Testis (tissue), 3 donors: ENCODE measurements around the gene PAQR3. TPM values are rescaled to one million over a fixed set of nuclear protein-coding genes. Genes with fewer than 3 reads are reported as not detected.

Source experiments
- DNase-seq: peaks from one replicate; pipeline ENCODE4 v3.0.0-alpha.2; 2019
- H3K27ac ChIP-seq, 2 donors: fragments of 200-600 bp; sonication (generic); one replicate each; pipeline ENCODE4 v1.5.1; 2019
- H3K27me3 ChIP-seq: fragments of 200-600 bp; sonication (generic); one replicate; pipeline ENCODE4 v1.5.1; 2019
- H3K36me3 ChIP-seq: fragments of 200-600 bp; sonication (generic); one replicate; pipeline ENCODE4 v1.5.1; 2017; ENCODE audit warnings: low read depth; ENCODE audit errors: missing control alignments
- H3K4me1 ChIP-seq: fragments of 200-600 bp; sonication (generic); one replicate; pipeline ENCODE4 v1.5.1; 2019
- H3K4me3 ChIP-seq, 2 donors: fragments of 200-600 bp; sonication (generic); one replicate each; pipeline ENCODE4 v1.5.1; 2017 to 2019
- H3K9me3 ChIP-seq: fragments of 200-600 bp; sonication (generic); one replicate; pipeline ENCODE4 v1.5.1; 2017
- CTCF ChIP-seq, 3 experiments: fragments of 450-650 bp in 2 of 3; fragments of 200-600 bp in 1 of 3; sonication (generic) in 1 of 3; IDR thresholded peaks; one replicate each; pipeline ENCODE4 v1.5.1; 2016 to 2019; ENCODE audit warnings: antibody characterized with exemption in 3 of 3, mild to moderate bottlenecking in 2 of 3, moderate library complexity in 1 of 3
- POLR2A ChIP-seq: fragments of 450-650 bp; IDR thresholded peaks from one replicate; pipeline ENCODE4 v1.6.1; 2017; ENCODE audit warnings: antibody characterized with exemption, mild to moderate bottlenecking, moderate library complexity
- WGBS, 2 donors: methylation state at CpG; one replicate each; pipeline ENCODE4 v1.1.5; 2018; 5-methylcytosine and 5-hydroxymethylcytosine counted together
- intact Hi-C: fragments of 100-400 bp; cut with DNase I; formaldehyde crosslinking; loops from one replicate; pipeline ENCODE4 v1.15.1; 2023; ENCODE audit warnings: low total_unique reads
- polyA plus RNA-seq: library from polyadenylated mRNA; stranded (reverse); fragments of 350-450 nt; fragmentation: Illumina TruSeq; extraction: RNeasy Lipid Tissue Mini Kit (QIAGEN cat#74804); gene quantifications from one replicate; pipeline ENCODE4 v1.2.3, GENCODE V29; 2014; ENCODE audit warnings: low read depth, low replicate concordance; ENCODE audit not compliant: insufficient read depth
- small RNA-seq, 2 donors: library from RNA; depleted of rRNA; stranded (forward); fragments of <200 nt; gene quantifications; one replicate each; pipeline ENCODE3, GENCODE V24; 2016
- total RNA-seq, 2 donors: library from RNA; depleted of rRNA; stranded (reverse); fragments of >200 nt; gene quantifications; one replicate each; pipeline ENCODE4 v1.2.3, GENCODE V29; 2016

PAQR3 gene
- total and polyA plus RNA-seq, 3 donors from 2014 or later, result 53.8 to 76.6 (median 65.5) TPM

- no peak overlapping the region for H3K27ac ChIP-seq
- DNase-seq, result no peak
- no peak for TF ChIP-seq POLR2A
- TF ChIP-seq CTCF (IDR thresholded peaks at IDR 0.05), result no peak
- no peaks in the 10 kb centered on the region for H3K4me1 ChIP-seq
- no peak overlapping the region for H3K4me3 ChIP-seq
- no peaks in the 10 kb centered on the region for H3K36me3 ChIP-seq
- H3K9me3 ChIP-seq, result no peaks in the 10 kb centered on the region
- 67 to 75% methylated on average over 5 of the region's 5 CpGs for WGBS, 2 donors
- intact Hi-C loops, result loop anchor here (10.0 kb wide), 1 partner anchor 249 kb away; no protein-coding TSS in a partner anchor
- H3K27me3 ChIP-seq, result no peaks in the 10 kb centered on the region
Measured at GRCh38 chr4:78863254-78863869, 75.9 kb downstream of the PAQR3 start.

GRCh38 chr4:78862314-78862737 is 76.9 kb downstream of the PAQR3 start:
- Histone ChIP-seq H3K27me3 (no peaks in the 10 kb centered on the region), H3K4me3 (no peak overlapping the region), H3K27ac (no peak overlapping the region), H3K9me3 (no peaks in the 10 kb centered on the region), H3K36me3 (no peaks in the 10 kb centered on the region), H3K4me1 (no peaks in the 10 kb centered on the region)
- DNase-seq, result no peak
- TF ChIP-seq POLR2A (no peak), CTCF (IDR thresholded peaks at IDR 0.05) (no peak)
- intact Hi-C loops, result loop anchor here (10.0 kb wide), 1 partner anchor 248 kb away; no protein-coding TSS in a partner anchor
- WGBS, 2 donors, result 85 to 90% methylated on average over 2 of the region's 2 CpGs

Small RNAs within 50 kb of the gene (small RNA-seq; reads per million reads assigned to genes)
- gene RN7SL127P, result 0 reads per million in 2 donors

Other genes starting within 250 kb of the PAQR3 start
- gene BMP2K, start 163.1 kb downstream of the PAQR3 start, total RNA-seq, result 100 to 1,000 TPM; 102 to 110 TPM
- gene BMP2K, start 163.1 kb downstream of the PAQR3 start, polyA plus RNA-seq, result 64.9 TPM